Cerebellar nuclear complex (tissue), 1 donor: ENCODE data around the gene TNS3.
"Not testable (repeated sequence)": the region's sequence is repeated elsewhere in the genome, so short reads cannot be mapped to it uniquely, and the experiment has no call there.

Source experiments
- DNase-seq, 2 experiments: peaks; one replicate each; lab custom pipeline; 2025; lab: John Stamatoyannopoulos, UW

The TNS3 gene

DNA sequence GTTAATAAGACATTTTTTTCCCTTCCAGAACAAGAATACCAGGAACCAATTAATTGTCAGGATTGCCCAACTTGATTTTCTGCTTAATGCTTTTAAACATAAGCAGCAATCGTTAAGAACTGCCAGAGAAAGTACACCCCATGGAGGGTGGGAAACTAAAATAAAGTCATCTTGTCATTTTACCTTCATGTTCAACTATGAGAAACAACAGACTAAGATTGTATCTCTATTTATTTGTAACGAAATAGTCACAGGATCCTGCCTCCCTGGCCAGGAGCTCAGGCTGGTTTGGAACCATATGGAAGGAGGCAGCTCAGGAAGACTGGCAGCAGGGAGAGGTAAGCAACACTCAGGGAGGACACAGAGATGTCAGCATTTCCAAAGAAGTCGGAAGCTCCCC is 129.6 kb downstream of the TNS3 start:
- no peak for DNase-seq

DNA sequence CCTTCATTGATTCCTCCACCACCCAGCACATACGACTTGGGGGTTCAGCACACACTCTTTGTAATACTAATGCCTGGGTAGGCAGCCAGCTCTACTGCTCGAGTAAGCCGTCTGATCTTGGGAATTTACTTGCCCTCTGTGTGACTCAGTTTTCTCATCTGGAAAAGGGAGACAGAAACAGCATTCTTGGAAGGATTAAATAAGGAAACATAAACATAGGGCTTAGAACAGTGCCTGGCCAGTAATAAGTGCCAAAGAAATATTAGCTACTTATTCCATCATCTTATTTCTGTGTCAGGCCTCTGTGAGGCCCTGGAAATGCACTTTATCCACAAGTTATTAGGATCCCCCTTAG is 130.1 kb downstream of the TNS3 start:
- DNase-seq: no peak

DNA sequence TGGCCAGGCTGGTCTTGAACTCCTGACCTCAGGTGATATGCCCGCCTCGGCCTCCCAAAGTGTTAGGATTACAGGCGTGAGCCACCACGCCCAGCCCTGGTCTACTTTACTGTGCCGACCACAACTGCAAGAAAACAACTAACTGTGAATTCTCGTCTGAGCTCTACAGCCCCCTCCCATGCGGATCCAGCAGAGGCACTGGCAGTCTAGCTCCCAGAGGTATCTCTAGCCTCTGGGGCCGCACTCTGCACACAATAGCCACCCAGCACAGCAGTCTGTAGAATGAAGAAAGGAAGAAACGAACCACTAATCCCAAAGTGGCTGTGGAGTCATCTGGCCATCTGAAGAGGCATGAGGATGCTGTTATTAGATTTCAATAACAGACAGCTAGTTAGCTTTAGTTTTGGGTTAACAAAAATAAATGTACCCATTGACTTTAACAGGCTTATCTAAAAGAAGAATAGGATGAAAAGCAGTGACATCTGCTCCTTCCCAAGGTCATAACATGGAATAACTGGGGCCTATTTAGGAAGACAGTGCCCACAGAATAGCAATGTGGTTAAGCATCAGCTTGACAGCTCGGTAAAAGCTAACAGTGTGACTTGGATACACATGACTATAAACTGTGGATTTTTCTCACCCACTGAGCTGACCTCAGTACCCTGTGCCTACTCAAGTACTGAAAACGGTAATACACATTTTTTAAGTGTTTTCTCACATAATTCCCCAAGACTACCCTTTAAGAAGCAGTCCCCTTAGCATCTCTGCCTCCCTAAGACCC is 131.9 kb downstream of the TNS3 start:
- DNase-seq: no peak

DNA sequence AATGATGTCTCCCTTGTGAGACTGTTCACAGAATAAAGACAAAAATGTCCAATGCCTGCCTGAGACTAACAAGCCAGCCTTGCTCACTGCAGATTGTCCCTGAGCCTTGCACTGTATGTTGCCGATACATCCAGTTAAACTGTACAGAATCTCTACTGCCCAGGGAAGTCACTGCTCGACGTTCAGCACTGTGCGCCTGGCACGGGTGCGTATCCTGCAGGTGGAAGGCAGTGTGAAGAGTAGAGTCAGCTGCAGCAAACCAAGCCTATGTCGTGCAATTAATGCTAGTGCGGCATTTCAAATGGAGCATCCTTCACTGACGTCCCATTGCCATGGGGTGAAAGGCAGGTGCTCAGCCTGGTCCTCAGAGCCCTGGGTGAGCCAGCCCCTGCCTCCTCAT is 132.9 kb downstream of the TNS3 start:
- no peak for DNase-seq

DNA sequence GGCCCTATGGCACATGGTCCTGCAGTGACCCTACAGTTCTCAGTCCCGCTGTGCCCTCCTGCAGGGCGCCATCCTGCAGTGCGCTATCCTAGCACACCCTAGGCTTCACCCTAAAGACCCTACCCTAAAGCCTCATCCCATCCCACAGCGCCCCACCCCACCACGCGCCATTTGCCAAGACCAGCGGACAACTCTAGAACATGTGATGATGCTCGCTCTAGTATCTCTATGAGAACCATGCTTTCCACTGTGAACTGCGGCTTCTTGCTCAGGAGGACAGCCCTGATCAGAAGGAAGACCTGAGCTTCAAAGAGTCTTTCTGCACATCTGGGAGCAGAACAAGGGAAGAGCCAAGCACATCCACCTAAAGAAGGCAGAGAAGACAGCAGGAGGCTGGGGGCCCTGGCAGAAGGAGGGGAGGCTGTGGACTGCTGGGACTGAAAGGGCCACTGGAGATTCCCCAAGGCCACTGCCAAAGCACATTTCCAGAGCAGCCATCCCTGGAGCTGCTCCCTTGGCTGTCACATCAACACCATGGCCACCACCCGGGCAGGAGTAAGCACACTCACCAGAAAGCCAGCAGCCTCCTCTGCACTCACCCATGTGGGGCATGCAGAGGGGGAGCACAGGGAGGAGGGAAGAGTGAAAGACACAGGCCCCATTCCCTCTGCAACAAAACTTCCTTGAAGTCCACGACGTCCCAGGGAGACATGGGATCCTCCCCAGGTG is 134.1 kb downstream of the TNS3 start:
- DNase-seq: no peak

DNA sequence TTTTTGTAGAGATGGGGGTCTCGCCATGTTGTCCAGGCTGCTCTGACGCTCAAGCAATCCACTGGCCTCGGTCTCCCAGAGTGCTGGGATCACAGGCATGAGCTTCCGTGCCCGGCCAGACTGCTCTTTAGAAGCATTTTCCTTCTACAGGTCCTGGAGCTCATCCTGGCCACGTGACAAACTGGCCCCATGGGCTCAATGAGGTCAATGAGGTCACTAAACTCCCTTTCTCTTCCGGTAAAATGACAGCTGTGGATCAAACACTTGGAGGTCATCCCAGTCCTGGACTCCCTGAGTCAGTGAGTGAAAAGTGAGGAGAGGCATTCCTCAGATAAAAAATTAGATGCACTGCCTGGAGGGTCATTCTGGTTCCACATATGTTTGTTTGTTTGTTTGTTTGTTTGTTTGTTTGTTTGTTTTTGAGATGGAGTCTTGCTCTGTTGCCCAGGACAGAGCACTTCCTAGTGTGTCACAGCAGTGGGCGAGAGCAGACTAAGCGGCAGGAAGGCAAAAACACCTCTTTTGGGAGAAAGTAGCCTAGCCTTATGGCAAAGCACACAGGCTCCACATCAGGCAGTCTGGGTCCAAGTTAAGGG is 134.9 kb downstream of the TNS3 start:
- DNase-seq: no peak

DNA sequence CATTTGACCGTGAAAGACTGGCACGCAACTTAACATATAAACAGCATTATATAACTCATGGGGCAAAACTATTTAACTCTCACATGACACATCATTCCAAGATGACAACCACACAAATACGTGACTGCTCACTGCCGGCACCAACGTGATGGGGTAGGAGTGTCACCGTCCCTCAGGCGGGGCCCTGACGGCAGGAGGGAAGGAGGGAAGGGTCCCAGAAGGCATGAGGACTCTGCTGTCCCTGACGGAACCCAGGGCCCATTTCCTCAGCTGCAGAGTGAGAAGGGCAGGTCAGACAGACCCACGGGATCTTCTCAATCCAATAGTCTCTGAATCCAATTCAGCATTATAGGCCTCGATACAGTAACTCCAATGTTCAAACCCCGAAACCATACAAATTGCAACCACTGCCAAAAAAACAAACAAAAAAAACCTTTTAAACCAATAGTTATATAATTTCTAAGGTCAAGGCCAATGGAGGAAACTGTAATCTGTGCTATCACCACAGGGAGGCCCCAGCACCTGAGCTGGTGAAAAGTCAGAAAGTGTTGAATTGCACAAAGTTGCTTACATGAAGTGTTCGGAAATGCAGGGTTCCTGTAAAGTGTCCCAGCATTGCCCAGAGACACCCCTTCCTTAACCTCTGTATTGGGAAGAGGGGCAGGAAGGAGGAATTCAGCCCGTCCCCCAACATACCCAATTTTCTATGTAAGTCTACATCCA is 137.4 kb downstream of the TNS3 start:
- DNase-seq: no peak

DNA sequence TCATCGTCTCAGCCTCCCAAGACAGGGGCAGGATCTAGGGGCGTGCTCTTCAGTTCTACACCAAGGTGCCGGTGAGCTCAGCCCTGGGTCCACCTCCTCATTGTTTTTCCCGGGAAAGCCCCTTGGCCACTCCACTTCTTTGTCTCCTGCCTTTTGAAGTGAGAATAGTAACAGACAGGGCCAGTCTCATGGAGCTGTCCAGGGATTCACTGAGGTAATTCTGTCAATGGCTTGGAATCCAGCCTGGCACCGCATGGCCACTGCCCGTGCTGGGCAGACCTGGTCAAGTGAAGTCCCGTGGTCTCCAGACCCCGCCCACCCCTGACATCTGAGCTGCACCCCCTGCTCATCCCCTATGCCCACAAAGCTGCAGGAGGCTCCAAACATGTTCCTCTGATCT is 138.9 kb downstream of the TNS3 start:
- no peak for DNase-seq

DNA sequence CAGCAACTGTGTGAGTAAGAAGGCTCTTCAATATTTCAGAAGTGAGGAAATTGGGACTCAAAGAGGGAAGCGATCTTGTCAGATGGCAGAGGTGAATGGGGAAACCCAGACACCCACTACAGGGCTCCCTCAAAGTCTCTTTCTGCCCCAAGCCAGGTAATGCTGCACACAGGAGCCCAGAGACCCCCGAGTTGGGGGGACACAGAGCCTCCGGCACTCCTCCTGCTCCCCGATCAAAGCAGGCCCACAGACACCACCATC is 139.4 kb downstream of the TNS3 start:
- no peak for DNase-seq

DNA sequence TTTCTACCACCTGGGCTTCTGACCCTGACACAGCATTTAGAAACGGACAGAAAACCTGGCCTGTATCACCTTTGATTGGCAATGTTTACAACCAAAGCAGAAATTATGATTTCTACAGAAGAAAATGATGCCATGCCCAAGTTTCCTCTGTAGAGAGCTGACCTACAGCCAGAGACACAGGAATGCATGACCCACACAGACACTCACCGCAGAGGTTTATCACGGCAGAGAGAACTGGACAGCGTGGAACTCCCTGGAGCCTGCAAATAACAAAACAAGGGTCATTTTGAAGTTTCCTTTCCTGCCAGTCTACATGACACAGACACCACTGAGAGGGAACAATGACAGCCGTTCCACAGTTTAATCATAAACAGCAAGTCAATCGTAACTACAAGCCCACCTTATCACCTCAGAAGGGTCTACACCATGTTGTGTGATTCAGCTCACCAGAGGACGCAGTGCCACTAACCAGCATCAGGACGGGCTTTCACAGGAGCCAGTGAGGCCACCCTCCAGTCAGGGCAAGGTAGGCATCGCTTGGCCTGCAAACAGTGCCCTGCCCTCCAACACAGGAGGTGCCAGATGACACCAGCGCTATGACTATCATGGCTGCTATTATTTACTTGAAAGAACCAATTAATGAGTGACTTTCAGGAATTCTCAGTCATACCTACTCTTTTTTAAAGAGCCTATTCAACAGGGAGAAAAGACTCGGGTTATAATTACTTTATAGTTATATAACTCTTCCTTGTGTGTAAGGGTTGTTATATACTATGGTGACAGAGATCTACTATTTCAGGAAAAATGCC is 139.9 kb downstream of the TNS3 start:
- DNase-seq: no peak

DNA sequence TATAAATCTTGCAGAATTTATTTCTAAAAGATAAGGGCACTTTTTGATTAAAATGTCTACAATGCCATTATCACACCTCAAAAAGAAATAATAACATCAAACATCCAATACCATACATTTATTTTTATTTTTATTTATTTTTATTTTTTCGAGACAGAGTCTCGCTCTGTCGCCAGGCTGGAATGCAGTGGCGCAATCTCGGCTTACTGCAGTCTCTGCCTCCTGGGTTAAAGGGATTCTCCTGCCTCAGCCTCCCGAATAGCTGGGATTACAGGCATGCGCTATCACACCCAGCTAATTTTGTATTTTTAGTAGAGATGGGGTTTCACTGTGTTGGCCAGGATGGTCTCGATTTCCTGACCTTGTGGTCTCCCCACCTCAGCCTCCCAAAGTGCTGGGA is 140.9 kb downstream of the TNS3 start:
- DNase-seq: not testable (repeated sequence)

DNA sequence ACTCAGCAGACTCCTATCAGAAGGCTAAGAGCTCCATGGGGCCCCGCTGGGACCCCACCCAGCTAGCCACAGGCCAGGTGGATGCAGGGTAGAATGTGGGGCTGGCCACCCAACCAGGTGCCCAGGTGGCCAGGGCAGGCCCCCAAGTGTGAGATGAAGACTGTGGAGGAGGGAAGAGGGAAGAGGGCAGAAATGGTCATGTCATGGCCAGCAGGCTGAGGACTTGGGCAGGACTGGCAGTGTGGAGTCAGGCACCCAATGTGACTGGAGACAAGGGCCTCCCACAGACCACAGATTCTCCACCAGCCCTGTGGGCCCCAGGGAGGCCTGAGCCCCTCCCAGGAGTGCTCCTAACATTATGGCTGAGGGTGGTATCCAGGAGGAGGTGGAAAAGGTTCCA is 141.6 kb downstream of the TNS3 start:
- DNase-seq: no peak

DNA sequence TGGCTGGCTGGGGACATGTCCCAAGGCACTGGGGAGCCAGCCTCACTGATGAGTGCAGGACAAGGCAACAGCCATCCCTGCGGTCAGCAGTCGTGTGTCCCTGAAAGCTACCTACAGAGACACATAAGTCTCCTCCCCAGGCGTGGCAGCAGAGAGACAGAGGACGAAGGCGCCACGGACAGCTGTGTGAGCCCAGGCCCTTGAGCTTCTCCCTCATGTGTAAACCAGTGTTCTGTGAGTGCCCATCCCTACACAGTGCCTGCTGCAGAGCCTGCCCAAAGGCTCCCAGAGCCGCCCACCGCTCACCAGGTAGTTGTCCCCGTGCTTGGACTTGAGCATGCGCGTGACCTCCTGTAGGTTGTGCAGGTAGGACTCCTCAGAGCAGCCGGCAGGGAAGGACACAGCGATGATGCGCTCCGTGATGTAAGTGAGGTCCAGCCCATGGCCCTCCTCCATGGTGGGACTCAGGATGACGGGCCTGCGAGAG is 142.7 kb downstream of the TNS3 start:
- no peak for DNase-seq

DNA sequence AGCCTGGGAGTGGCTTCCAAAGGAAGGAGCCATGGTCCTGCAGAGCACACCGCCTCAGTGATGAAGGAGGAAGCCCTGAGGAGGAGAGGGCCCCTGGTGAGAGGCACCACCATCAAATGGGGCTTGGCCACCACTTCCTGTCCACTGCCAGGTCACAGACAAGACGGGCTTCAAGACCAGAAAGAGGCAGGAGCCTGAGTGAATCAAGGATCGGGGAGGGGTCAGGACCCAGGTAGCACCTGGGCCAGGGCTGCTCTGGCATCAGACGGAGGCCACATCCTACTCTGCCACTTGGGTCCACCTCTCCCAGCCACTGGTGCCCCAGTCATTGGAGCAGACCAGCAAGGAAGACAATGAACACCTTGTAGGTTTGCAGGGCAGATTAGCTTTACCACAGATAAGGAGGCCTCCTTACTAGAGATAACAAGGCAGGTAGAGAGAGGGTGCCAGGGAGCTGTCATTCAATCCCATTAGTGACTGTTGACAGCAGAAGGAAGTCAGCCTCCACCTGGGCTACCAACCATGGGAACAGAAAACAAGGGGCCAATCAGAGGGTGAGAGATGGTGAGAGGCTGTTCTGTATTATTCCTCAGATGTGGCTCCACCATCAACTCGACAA is 143.4 kb downstream of the TNS3 start:
- no peak for DNase-seq

DNA sequence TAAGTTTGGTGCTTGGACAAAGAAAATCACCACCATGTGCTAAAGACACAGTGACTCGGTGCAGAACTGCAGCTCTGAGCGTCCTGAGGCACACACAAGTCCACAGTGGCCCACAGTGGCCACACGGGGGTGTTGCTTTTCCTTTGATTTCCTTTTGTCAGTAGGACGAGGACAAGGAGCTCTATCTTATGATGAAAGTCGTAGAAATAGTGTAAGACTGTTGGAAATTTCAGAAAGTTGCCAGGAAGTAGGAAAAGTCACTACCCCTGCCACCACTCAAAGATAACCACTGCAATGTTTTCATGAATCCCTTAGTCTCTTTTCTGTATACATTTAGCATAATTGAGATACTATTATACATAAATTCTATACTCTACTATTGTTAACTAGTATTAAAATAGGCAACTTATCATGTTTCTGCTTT is 146.0 kb downstream of the TNS3 start:
- DNase-seq: peak in 1 of 2 experiments; percentile 62

DNA sequence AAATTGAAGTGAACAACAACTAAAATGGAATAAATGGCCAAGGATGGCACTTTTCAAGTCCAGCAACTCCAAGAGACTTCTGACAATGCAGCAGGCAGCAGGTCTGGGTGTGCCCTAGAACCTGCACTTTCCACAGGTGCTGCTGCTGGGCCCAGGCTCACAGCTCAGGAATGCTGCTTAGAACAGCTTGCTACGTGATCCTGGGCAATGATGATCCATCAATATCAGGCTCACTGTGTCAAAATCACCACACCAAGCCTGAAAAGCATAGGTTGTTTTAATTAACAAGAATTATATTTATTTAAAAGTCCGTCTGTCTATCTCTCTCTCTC is 148.4 kb downstream of the TNS3 start:
- DNase-seq: no peak

DNA sequence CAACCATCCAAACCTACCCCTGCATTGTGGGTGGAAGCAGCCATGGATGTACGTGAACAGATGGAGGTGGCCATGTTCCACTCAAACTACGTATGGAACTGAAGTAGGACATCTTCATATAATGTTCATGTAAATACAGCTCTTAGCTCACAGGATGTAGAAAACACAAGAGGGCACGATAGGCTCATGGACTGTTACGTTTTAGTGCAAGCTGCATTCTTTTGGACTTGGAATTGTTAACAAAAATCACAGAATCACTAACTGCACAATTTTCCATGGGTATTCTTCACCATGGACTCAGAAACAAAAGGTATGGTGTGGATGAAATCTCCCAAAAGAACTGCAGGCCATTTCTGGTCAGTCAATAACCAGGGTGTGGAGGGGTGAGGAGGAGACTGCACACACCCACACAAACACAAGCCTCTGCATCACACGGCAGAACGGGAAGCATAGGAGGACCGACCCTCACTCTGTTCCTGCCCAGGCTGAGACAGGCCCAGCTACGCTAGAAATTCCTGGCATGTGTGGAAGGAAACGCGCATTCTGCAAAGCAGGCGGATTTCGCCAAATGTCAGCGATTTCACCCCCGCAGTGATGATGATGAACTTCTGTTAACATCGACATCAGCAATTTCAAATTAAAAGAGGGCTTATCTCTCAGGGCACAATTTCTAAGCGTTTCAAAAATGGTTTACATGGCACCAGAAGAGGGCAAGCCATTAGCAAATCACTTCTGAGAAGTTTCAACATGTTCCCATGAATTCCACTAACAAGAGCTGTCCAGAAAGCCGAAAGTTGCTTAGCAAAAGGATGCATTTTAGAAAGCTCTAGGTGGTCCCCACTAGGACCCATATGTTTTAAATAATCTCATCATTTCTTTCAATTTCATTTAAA is 149.0 kb downstream of the TNS3 start:
- DNase-seq: no peak

DNA sequence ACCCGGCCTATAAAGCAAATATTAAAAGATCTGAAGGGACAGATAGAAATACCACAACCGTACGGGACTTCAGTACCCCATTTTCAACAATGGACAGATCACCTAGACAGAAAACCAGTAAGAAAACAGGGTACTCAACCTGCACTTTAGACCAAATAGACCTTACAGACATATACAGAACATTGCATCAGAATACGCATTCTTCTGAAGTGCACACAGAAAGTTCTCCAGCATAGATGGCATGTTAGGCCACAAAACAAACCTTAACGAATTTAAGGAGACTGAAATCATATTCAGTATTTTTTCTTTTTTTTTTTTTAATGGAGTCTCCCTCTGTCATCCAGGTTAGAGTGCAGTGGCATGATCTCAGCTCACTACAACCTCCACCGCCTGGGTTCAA is 151.5 kb downstream of the TNS3 start:
- DNase-seq: no peak

DNA sequence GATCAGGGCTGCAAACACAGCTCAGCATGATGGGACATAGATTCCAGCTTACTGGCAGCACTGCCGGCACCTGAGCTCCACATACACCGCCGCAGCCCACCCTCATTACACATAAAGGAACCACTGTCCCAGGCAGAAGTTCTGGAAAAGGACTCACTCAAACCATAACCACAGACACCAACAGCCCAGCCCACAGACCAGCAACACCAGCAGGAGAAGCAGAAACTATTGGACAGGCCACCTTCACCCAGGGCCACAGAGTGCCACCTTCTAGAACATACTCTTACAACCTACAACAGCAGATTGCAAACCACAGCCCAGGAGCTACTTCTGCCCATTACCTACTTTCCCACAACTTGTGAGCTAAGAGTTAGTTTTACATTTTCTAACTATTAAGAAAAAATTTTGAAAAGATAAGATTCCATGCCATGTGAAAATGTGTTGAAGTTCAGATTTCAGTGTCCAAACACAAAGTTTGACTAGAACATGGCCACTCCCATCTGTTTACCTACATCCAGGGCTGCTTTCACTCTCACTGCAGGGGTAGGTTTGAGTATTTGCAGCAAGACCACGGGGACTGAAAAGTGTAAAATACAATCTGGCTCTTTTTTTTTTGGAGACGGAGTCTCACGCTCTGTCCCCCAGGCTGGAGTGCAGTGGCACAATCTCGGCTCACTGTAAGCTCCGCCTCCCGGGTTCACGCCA is 153.0 kb downstream of the TNS3 start:
- DNase-seq: no peak
